ENCODE measurements around the gene MRPL14.

MRPL14 gene

DNA sequence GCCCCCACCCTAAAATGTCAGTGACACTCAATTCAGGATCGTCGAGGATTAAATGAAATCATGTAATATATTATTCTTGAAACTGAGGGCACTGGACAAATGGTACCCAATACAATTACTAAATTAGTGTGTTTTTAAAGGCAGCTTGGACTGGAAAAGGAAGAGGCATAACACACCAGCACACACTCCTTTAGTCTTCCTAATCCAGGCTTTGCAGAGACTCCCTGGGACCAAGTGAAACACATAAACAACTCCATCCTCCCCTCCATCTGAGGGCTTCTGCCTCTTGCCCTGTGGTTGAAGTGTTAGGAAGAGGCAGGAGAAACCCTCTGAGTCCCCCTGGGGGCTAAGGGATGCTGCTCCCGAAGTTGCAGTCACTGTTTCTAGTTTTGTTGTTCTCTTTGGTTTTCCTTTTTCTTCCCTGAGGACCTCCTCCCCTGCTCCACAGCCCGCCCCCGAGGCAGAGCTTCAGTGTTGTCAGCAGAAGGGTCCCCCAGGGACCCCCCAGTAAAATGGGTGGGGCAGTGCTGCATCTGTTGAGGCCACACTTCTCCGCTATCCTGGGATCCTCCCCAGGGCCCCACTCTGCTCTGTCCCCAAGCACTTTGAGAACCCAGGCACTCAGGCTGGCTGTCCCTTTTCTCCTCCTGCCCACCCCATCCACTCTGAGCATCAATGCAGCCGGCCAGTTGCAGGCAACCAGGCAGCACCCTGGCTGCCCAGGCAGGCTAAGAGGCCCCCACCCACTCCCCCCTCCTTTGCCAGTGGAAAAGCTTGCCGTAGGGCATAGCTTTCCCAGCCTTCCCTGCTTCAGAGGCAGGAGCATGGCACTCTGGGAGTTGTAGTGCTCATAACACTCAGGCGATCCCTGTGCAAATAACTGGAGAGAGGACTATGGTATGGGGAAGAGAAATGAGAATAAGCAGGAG lies 6.0 kb upstream of the MRPL14 start:
- H3K4me3 ChIP-seq (ENCODE audit: low read length), result peak overlapping the region; percentile 4

DNA sequence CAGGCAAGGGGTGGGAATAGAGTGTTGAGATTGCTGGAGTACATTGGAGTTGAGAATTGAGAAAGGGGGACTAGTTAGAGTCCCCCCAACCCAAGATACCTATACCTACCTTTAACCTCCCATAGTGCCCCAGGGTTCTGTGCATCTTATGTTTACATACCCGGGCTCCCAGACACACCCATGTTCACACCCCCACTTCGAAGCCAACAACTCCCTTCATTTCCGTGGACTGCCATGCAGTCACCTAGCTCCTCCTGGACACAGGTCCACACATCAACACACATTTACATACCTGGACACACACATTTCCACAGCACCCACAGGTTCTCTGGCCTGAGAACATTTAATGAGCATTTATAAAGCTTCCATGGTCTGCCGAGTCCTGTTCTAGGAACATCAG lies 5.2 kb upstream of the MRPL14 start:
- Histone ChIP-seq H3K36me3 (ENCODE audit: control insufficient read depth, low read depth, low read length) (peaks cover 5% of the 10 kb centered on the region), H3K9me3 (ENCODE audit: control insufficient read depth, low read depth, low read length) (no peaks in the 10 kb centered on the region), H3K9ac (ENCODE audit: low read length) (no peak overlapping the region), H3K27ac (ENCODE audit: low read length) (no peak overlapping the region), H3K4me3 (ENCODE audit: low read length) (no peak overlapping the region), H3K27me3 (ENCODE audit: control insufficient read depth, insufficient read depth, low read length) (no peaks in the 10 kb centered on the region), H3K4me1 (ENCODE audit: control insufficient read depth, low read depth, low read length) (peaks cover 13% of the 10 kb centered on the region)

More for the DNA sequence above, 6.0 kb upstream of the MRPL14 start:
- H3K9ac ChIP-seq (ENCODE audit: low read length), result no peak overlapping the region
- H3K36me3 ChIP-seq (ENCODE audit: control insufficient read depth, low read depth, low read length), result peaks cover 5% of the 10 kb centered on the region
- no peaks in the 10 kb centered on the region for H3K27me3 ChIP-seq (ENCODE audit: control insufficient read depth, insufficient read depth, low read length)
- H3K9me3 ChIP-seq (ENCODE audit: control insufficient read depth, low read depth, low read length), result no peaks in the 10 kb centered on the region
- H3K4me1 ChIP-seq (ENCODE audit: control insufficient read depth, low read depth, low read length), result peaks cover 13% of the 10 kb centered on the region
- no peak overlapping the region for H3K27ac ChIP-seq (ENCODE audit: low read length)

DNA sequence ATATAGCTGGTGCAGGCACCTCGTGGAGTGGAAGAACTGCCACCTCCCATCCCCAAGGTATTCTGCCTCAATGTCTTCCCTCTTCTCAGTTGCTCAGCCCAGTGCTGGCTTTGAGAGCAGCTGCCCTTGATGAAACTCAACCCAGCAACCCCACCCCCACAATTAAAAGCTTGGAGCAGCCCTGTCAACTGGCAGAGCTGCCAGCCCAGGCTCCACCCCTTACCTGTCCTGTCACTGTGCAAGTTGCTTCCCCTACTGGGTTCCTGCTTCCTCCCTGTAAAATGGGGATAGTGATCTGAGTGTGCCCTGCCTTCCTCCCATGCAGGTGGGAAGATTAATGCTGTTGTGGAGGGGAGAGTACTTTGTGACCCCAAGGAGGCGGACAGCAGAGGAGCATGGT lies 4.6 kb upstream of the MRPL14 start:
- H3K9me3 ChIP-seq (ENCODE audit: control insufficient read depth, low read depth, low read length), result no peaks in the 10 kb centered on the region
- H3K36me3 ChIP-seq (ENCODE audit: control insufficient read depth, low read depth, low read length), result no peaks in the 10 kb centered on the region
- H3K4me3 ChIP-seq (ENCODE audit: low read length), result no peak overlapping the region
- no peak overlapping the region for H3K9ac ChIP-seq (ENCODE audit: low read length)
- H3K4me1 ChIP-seq (ENCODE audit: control insufficient read depth, low read depth, low read length), result peaks cover 13% of the 10 kb centered on the region
- H3K27ac ChIP-seq (ENCODE audit: low read length), result no peak overlapping the region
- no peaks in the 10 kb centered on the region for H3K27me3 ChIP-seq (ENCODE audit: control insufficient read depth, insufficient read depth, low read length)

DNA sequence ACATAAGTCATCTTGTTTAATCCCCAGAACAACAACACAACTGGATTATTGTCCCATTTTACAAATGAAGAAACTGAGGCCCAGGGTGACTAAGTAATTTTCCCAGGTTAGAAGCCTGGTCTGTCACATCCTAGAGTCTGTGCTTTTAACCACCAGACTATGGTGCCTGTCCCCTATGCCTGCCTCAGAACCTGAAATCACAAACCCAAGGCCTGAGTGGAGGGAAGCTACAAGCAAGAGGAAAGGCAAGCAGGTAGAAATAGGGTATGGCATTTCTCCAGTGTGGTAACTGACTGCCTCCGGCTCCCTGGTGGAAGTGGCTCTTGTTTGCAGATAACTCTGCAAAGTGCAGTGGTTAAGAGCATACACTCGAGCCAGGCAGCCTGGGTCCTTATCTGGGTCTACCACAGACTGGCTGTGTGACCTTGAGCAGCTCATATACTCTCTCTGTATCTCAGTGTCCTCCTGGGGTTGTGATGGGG lies 2.6 kb upstream of the MRPL14 start:
- Histone ChIP-seq H3K9me3 (ENCODE audit: control insufficient read depth, low read depth, low read length) (no peaks in the 10 kb centered on the region), H3K27me3 (ENCODE audit: control insufficient read depth, insufficient read depth, low read length) (no peaks in the 10 kb centered on the region), H3K4me1 (ENCODE audit: control insufficient read depth, low read depth, low read length) (peaks cover 21% of the 10 kb centered on the region), H3K4me3 (ENCODE audit: low read length) (no peak overlapping the region), H3K36me3 (ENCODE audit: control insufficient read depth, low read depth, low read length) (no peaks in the 10 kb centered on the region), H3K27ac (ENCODE audit: low read length) (no peak overlapping the region), H3K9ac (ENCODE audit: low read length) (no peak overlapping the region)

DNA sequence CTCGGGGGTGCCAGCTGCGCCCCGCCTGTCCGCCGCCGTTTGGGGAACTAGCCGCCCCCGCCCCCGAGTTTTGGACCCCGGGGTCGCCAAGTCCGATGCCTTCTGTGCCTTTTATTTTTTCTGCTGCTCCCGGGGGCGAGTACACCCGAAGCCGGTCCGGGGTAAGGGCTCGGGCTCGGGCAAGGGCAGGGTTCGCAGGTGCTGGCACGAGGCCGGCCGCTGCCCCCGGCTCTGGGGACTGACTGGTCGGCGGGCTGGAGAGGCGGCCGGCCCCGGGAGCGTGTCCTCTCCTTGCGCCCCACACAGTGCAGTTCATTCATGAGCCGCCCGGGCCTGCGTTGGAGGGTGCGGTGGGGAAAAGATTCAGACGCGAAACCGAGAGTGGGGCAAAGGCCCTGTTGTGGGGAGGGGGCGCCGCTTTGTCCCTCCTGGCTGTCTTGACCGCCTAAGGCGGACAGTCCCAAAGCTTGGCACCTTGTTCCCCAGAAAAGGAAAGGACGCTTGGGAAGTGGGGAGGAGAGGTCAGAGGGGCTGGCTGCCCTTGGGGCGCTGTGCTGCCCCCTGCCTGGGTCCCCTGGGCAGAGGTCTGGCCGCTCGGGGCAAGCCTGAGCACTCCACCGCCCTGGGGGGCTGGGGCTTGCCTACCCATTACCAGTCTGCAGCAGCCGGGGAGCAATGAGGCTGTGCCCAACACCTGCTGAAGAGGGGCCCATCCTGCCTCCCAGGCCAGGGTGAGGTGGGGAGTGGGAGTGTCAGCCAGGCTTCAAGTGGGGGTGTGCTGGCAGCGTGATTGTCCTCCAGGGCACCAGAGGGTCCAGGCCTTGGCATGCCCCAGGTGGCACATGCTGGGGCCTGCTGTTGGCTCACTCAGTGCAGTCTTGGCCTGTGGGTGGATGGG lies 1.0 kb upstream of the MRPL14 start:
- Histone ChIP-seq H3K36me3 (ENCODE audit: control insufficient read depth, low read depth, low read length) (no peaks in the 10 kb centered on the region), H3K4me1 (ENCODE audit: control insufficient read depth, low read depth, low read length) (peaks cover 14% of the 10 kb centered on the region), H3K9ac (ENCODE audit: low read length) (peak overlapping the region; percentile 37), H3K27me3 (ENCODE audit: control insufficient read depth, insufficient read depth, low read length) (no peaks in the 10 kb centered on the region), H3K9me3 (ENCODE audit: control insufficient read depth, low read depth, low read length) (no peaks in the 10 kb centered on the region), H3K27ac (ENCODE audit: low read length) (no peak overlapping the region), H3K4me3 (ENCODE audit: low read length) (peak overlapping the region; percentile 70)

DNA sequence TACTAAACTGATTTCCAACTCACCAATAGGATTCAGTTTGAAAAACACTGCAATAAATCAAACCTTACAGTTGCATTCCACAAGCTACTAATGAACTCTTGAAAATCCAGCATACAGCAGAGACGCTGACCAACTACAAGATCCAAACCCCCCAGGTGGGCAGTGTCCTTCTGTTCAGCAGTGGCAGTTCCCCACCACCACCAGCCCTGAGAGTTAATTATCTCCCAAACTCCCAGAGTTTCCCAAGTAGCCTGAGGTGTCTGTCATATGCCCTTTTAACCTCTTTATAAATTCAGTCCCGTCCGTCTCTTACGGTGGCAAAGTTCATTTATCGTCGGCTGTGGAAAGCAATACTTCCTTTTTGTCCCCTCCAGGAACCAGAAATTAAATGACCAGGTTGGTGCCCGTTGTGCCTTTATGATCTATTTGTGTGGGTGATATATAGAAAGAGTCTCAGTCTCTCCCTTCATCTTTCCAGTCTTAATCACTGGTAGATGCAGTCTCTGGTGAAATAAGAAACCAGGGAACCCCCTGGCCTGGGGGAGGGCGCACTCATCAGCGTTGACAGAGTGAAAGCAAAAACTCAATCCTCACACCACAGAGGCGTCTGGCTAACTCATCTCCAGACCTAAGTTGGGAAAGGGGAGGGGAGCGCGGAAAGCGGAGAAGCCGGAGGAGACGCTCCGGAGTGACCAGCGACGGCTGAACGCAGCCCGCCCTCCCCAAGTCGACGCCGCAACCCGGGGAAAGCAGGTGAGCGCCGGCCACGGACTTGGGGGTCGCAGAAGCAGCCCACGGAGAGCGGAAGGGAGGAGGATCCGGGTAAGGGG lies 717 bp downstream of the MRPL14 start:
- Histone ChIP-seq H3K27ac (ENCODE audit: low read length) (no peak overlapping the region), H3K4me3 (ENCODE audit: low read length) (peak overlapping the region; percentile 84), H3K9me3 (ENCODE audit: control insufficient read depth, low read depth, low read length) (no peaks in the 10 kb centered on the region), H3K36me3 (ENCODE audit: control insufficient read depth, low read depth, low read length) (no peaks in the 10 kb centered on the region), H3K27me3 (ENCODE audit: control insufficient read depth, insufficient read depth, low read length) (no peaks in the 10 kb centered on the region), H3K4me1 (ENCODE audit: control insufficient read depth, low read depth, low read length) (peaks cover 20% of the 10 kb centered on the region), H3K9ac (ENCODE audit: low read length) (peak overlapping the region; percentile 71)

DNA sequence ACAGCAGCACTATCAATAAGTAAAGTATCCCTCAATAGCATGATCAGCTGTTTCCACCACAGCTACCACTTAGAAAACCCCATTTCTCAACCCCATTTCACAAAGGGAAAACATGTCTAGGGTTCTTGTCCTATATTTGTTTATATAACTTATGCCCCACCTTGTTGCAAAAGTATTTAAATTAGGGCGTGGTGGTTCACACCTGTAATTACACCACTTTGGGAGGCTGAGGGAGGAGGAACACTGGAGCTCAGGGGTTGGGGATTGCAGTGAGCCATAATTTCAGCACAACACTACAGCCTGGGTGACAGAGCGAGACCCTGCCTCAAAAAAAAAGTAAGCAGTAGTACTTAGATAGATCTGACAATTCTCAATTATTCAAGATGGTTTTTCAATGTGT lies 3.7 kb downstream of the MRPL14 start:
- no peak overlapping the region for H3K27ac ChIP-seq (ENCODE audit: low read length)
- H3K36me3 ChIP-seq (ENCODE audit: control insufficient read depth, low read depth, low read length), result no peaks in the 10 kb centered on the region

DNA sequence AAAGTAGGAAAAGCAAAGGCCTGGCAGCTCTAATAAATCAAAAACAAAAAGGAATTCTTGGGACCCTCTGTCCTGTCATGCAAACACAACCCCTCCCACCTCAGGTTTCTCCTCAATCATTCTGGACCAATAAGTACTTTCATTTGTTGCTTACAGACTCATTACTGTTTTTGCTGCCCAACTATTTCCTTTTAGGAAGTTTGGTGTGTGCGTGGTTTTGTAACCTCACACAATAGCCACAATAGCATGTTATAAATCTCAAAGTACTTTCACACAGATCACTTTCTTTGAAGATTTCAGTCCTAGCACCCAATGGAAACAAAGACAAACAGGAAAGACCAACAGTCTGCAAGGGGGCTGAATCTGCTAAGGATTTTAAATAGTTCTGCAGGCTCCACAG lies 4.5 kb downstream of the MRPL14 start:
- no peak overlapping the region for H3K27ac ChIP-seq (ENCODE audit: low read length)
- peaks cover 24% of the 10 kb centered on the region for H3K4me1 ChIP-seq (ENCODE audit: control insufficient read depth, low read depth, low read length)

More for the DNA sequence above, 3.7 kb downstream of the MRPL14 start:
- Histone ChIP-seq H3K27me3 (ENCODE audit: control insufficient read depth, insufficient read depth, low read length) (no peaks in the 10 kb centered on the region), H3K4me1 (ENCODE audit: control insufficient read depth, low read depth, low read length) (peaks cover 24% of the 10 kb centered on the region), H3K9ac (ENCODE audit: low read length) (no peak overlapping the region), H3K9me3 (ENCODE audit: control insufficient read depth, low read depth, low read length) (no peaks in the 10 kb centered on the region), H3K4me3 (ENCODE audit: low read length) (no peak overlapping the region)

DNA sequence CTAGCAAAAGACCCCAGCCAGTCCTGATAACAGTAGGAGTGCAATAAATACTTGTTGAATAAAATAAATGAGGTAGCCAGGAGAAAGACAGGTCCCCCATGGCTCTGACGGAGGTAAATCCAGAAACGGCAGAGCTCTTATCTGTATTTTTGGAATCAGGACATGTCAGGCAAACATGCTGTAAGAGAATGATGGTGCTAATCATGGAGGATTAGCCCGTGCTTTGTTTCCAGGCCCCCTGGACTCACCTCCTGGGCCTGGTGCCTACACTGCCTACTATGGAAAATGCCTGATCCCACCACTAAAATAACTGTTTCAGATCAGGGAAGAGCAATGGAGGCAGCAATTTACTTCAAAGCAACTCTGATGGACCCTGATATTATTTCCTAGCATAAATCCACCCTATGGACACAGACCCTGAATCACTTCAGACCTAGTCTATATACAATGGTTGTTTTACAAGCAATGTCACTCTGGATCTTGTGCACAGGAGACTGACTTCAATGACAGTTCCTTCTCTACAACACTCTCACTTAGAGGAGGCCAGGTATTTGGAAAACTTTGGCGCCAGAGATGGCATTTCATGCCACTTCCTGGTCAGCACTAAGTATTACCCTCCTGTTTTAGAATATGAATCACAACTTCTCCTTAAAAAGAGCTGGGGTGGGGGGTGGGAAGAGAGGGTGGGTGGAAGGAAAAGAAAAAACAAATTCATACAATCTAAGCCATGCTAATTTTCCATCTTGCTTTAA lies 6.4 kb downstream of the MRPL14 start:
- Histone ChIP-seq H3K9me3 (ENCODE audit: control insufficient read depth, low read depth, low read length) (no peaks in the 10 kb centered on the region), H3K36me3 (ENCODE audit: control insufficient read depth, low read depth, low read length) (peaks cover under 1% of the 10 kb centered on the region), H3K4me3 (ENCODE audit: low read length) (no peak overlapping the region), H3K27ac (ENCODE audit: low read length) (no peak overlapping the region), H3K27me3 (ENCODE audit: control insufficient read depth, insufficient read depth, low read length) (no peaks in the 10 kb centered on the region), H3K9ac (ENCODE audit: low read length) (no peak overlapping the region), H3K4me1 (ENCODE audit: control insufficient read depth, low read depth, low read length) (peaks cover 20% of the 10 kb centered on the region)

More for the DNA sequence above, 4.5 kb downstream of the MRPL14 start:
- Histone ChIP-seq H3K9me3 (ENCODE audit: control insufficient read depth, low read depth, low read length) (no peaks in the 10 kb centered on the region), H3K4me3 (ENCODE audit: low read length) (no peak overlapping the region), H3K36me3 (ENCODE audit: control insufficient read depth, low read depth, low read length) (no peaks in the 10 kb centered on the region), H3K27me3 (ENCODE audit: control insufficient read depth, insufficient read depth, low read length) (no peaks in the 10 kb centered on the region), H3K9ac (ENCODE audit: low read length) (no peak overlapping the region)

DNA sequence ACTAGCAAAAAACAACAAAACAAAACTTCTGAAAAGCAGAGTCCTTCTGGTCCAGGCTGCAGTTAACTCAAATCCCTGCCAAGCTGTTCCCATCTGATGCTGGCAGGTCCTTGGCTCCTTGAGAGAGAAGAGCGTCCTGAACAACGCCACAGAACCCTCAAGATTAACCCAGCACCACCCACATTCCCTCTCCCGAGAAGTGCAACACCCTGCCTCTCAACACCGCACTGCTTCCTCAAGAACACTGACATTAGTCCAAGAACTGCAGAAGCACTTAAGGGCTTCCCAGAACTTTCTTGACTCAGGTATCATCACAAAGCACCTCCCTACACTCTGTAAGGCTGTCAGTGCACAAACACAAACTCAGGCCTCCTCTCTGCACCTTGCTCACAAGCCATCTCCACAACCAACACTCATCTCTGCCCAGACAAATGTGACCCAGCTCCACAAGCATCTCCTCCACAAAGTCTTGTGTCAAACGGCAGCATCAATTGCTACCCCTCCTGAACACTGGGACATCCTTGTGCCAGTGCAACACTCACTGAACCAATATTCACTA lies 7.5 kb downstream of the MRPL14 start:
- Histone ChIP-seq H3K9me3 (ENCODE audit: control insufficient read depth, low read depth, low read length) (no peaks in the 10 kb centered on the region), H3K36me3 (ENCODE audit: control insufficient read depth, low read depth, low read length) (peaks cover 9% of the 10 kb centered on the region), H3K27ac (ENCODE audit: low read length) (no peak overlapping the region), H3K27me3 (ENCODE audit: control insufficient read depth, insufficient read depth, low read length) (no peaks in the 10 kb centered on the region), H3K4me1 (ENCODE audit: control insufficient read depth, low read depth, low read length) (peaks cover 16% of the 10 kb centered on the region), H3K9ac (ENCODE audit: low read length) (no peak overlapping the region), H3K4me3 (ENCODE audit: low read length) (no peak overlapping the region)
